Fibroblast of the aortic adventitia (primary cell): ENCODE measurements around the gene FBXL17. TPM values are rescaled to one million over a fixed set of nuclear protein-coding genes. Genes with fewer than 3 reads are reported as not detected.

Experiments
- DNase-seq: peaks from one replicate; pipeline ENCODE4 v3.0.0-alpha.2; 2010; ENCODE audit warnings: low read depth
- H3K4me3 ChIP-seq: 2 replicates; pipeline ENCODE4 v1.5.1; 2011; ENCODE audit warnings: low read depth, mild to moderate bottlenecking, control low read depth, low read length, moderate library complexity
- total RNA-seq: library from RNA; depleted of rRNA; stranded (reverse); fragments of >200 nt; gene quantifications from 2 replicates; pipeline ENCODE4 v1.2.3, GENCODE V29; 2012; ENCODE audit warnings: low replicate concordance
- TF ChIP-seq, protein P1 (sequence below): IDR thresholded peaks from 2 replicates; pipeline ENCODE4 v1.5.1; 2011; ENCODE audit warnings: mild to moderate bottlenecking, low read length, control low read depth, inconsistent platforms; ENCODE audit not compliant: insufficient read depth

Gene FBXL17
- total RNA-seq, 1 donor: 19.7 TPM

DNA sequence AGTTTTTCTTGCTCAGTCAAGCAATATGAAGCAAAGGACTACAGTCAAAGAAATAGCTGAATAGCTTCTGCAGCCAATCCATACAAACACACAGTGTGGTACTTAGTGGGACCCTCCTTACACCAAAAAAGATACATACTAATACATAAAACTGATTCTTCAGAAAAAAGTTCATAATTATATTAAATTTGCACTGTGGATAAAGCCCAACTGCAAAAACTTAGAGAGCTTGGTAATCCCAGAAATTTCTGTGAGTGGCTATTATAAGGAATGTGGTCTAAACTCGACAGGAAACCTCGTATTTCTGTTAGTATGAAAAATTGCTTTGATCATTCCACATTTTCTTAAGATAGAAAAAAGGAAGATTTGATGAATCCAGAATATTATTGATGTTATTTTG lies 245.4 kb downstream of the FBXL17 start:
- DNase-seq: no peak
- TF ChIP-seq, protein P1, sequence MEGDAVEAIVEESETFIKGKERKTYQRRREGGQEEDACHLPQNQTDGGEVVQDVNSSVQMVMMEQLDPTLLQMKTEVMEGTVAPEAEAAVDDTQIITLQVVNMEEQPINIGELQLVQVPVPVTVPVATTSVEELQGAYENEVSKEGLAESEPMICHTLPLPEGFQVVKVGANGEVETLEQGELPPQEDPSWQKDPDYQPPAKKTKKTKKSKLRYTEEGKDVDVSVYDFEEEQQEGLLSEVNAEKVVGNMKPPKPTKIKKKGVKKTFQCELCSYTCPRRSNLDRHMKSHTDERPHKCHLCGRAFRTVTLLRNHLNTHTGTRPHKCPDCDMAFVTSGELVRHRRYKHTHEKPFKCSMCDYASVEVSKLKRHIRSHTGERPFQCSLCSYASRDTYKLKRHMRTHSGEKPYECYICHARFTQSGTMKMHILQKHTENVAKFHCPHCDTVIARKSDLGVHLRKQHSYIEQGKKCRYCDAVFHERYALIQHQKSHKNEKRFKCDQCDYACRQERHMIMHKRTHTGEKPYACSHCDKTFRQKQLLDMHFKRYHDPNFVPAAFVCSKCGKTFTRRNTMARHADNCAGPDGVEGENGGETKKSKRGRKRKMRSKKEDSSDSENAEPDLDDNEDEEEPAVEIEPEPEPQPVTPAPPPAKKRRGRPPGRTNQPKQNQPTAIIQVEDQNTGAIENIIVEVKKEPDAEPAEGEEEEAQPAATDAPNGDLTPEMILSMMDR: no peak
- no peak overlapping the region for H3K4me3 ChIP-seq

DNA sequence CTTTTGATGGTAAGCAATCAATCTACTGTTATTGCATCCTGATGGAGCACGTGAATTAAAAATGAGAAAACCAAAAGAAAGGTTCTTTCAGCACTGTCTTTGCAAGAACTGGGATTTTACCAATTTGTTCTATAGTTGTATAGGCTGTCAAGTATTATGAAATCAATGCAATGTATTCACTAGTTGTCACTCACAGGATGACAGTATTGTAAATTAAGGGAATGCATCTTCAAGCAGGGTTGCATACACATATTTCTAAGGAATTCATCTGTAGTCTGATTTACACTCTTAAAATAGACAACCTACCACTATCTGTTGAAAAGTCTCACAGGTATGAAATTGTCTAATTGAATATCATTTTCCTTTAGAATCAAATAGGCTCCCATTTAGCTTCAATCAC lies 252.8 kb downstream of the FBXL17 start:
- TF ChIP-seq, protein P1: no peak
- DNase-seq: no peak
- no peak overlapping the region for H3K4me3 ChIP-seq

DNA sequence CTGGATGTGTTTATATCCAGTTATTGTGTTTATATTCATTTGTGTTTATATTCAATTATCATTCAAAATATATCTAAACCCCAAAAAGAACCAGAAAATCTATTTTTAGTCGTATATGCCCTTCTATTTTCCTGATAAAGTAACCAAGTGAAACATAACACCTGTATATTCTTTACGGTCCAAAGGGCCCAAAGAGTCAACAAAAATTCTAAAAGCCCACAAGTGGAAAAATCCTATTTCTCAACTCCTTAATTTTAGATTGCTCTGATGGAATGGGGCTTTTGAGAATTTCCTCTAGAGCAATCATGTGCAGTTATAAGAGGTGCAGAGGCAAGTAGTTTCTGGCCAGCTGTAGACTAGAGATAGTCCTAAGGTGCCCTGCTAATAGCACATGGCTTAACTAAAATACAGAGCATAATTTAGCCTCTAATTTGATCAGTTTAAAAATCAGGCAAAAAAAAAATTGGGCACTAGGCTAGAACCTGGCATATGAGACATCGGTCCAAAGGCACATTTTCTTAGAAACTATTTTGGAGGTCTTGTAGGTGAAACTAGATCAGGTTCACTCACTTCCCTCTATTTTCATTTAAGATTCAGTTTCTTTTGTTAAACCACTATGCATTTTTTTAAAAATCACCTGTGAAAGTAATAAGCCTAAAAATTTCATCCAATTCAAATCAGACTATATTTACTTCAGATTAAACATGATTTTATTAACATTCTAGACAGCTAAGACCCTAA lies 256.0 kb downstream of the FBXL17 start:
- no peak overlapping the region for H3K4me3 ChIP-seq
- no peak for DNase-seq
- TF ChIP-seq, protein P1: no peak

DNA sequence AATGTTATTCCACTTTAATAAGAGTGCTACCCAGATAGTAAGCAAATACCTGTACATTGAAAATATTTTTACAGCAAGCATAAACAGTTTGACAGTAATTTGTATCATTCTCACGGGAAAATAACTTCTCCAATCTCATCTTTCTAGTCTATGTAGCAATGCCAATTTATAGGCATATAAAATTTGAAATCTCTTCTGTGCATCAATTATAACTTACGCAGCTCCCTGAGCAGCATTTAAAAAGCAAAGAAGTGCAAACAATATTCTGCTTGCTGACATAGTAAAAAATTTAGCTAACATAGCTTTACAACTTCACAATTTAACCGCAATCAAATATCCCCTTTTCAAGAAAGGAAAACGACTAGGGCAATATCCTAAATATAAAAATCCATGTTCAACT lies 257.3 kb downstream of the FBXL17 start:
- no peak overlapping the region for H3K4me3 ChIP-seq
- TF ChIP-seq, protein P1: no peak
- DNase-seq: no peak

DNA sequence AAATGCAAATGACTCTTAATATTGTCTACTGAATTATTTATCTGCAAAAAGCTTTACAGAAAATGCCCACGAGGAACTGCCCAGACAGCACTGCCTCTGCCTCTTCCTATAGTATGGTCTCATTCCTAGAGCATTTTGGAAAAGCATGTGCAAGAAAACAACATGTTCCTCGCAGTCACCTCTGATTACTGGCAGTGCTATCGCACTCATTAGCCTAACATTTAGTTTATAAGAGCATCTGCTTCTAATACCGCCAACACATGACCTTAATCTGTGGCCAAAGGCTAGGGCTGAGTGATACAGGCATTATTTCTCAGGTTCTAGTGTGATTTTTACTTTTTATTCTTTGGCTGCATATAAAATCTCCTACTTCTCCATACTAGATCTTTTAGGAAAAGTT lies 259.2 kb downstream of the FBXL17 start:
- DNase-seq: no peak
- no peak overlapping the region for H3K4me3 ChIP-seq
- TF ChIP-seq, protein P1: no peak

DNA sequence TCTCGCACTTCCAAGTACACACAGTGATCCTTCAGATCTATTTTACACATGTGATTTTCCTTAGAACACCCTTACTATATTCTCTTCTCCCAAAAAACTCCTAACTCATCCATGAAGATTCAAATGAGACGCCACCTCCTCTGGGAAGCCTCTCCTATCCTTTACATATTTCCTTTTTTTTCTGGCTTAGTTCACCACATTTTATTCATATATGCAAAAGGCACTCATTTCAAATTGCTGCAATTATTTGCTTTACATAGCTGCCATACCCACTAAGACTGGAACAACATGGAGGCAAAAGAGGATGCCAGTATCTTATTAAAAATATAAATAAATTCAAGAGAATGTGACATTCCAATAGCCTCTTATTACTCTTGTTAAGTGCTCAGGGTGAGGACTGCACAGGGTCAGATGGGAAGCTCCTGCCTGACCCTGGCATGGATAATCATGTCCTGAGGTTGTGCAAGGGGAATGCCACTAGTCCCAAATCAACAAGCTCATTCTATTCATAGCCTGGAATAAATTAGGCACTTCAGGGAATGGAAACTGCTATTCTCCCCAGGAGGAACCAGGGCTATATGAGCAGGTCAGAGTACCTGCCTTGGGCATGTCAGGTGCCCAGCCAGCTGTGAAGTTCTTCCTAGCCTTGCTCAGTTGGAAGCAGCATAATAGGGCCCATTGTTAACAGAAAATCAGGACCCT lies 262.9 kb downstream of the FBXL17 start:
- TF ChIP-seq, protein P1: no peak
- DNase-seq: no peak

More for the DNA sequence above, 262.9 kb downstream of the FBXL17 start:
- H3K4me3 ChIP-seq: no peak overlapping the region
